IPS-20b (cell line): ENCODE results near the gene B4GALT2.
A peak's percentile ranks its signal among the peaks of the same experiment; 100 is the strongest.

Experiments used
- H3K27ac ChIP-seq: one replicate; pipeline ENCODE4 v1.5.1; 2013; ENCODE audit warnings: low read length
- H3K27me3 ChIP-seq: 2 replicates; pipeline ENCODE4 v1.6.1; 2013; ENCODE audit warnings: mild to moderate bottlenecking, low read length, inconsistent platforms; ENCODE audit not compliant: insufficient read depth
- H3K36me3 ChIP-seq: 2 replicates; pipeline ENCODE4 v1.6.1; 2013; ENCODE audit warnings: low read depth, mild to moderate bottlenecking, inconsistent platforms, low read length, moderate library complexity; ENCODE audit not compliant: insufficient read depth
- H3K4me1 ChIP-seq: 2 replicates; pipeline ENCODE4 v1.6.1; 2013; ENCODE audit warnings: mild to moderate bottlenecking, control low read depth, inconsistent platforms, low read length, moderate library complexity; ENCODE audit not compliant: insufficient read depth
- H3K4me3 ChIP-seq: 2 replicates; pipeline ENCODE4 v1.5.1; 2013; ENCODE audit warnings: mild to moderate bottlenecking, low read length, inconsistent platforms
- H3K9ac ChIP-seq: 2 replicates; pipeline ENCODE4 v1.6.1; 2013; ENCODE audit warnings: low read depth, mild to moderate bottlenecking, inconsistent platforms, low read length, moderate library complexity
- H3K9me3 ChIP-seq: 2 replicates; pipeline ENCODE4 v1.6.1; 2013; ENCODE audit warnings: mild to moderate bottlenecking, low read depth, low read length, inconsistent platforms; ENCODE audit not compliant: insufficient read depth

Gene B4GALT2

GRCh38 chr1:43978551-43979260 is at the start of gene B4GALT2:
Gene B4GALT2 (plus strand): TSS chr1:43979210. CDS start chr1:43981161, 1,951 bp downstream.
- no peak within 1 kb of the TSS for H3K27ac ChIP-seq
- H3K36me3 ChIP-seq: peaks cover 35% of the 10 kb centered on the region
- H3K4me1 ChIP-seq: peaks cover 7% of the 10 kb centered on the region; the same call in 1 of the 2 replicates
- peak within 1 kb of the TSS; percentile 89 for H3K9ac ChIP-seq
- peak within 1 kb of the TSS; percentile 90 for H3K4me3 ChIP-seq
- H3K27me3 ChIP-seq: no peaks in the 10 kb centered on the region
- no peaks in the 10 kb centered on the region for H3K9me3 ChIP-seq

GRCh38 chr1:43930168-43930948 is 48.7 kb upstream of the B4GALT2 start:
- Histone ChIP-seq H3K4me1 (peaks cover 13% of the 10 kb centered on the region; the same call in 1 of the 2 replicates), H3K27ac (no peak overlapping the region)

GRCh38 chr1:43930949-43931275 is 48.1 kb upstream of the B4GALT2 start:
- Histone ChIP-seq H3K9me3 (no peaks in the 10 kb centered on the region), H3K9ac (no peak overlapping the region), H3K4me3 (no peak overlapping the region), H3K4me1 (peaks cover 15% of the 10 kb centered on the region; the same call in 1 of the 2 replicates), H3K27ac (no peak overlapping the region), H3K36me3 (no peaks in the 10 kb centered on the region), H3K27me3 (peaks cover 31% of the 10 kb centered on the region)

More at GRCh38 chr1:43930168-43930948, 48.7 kb upstream of the B4GALT2 start:
- H3K9me3 ChIP-seq: no peaks in the 10 kb centered on the region
- no peak overlapping the region for H3K9ac ChIP-seq
- H3K27me3 ChIP-seq: peaks cover 26% of the 10 kb centered on the region
- no peaks in the 10 kb centered on the region for H3K36me3 ChIP-seq
- no peak overlapping the region for H3K4me3 ChIP-seq

GRCh38 chr1:43931711-43932660 is 47.0 kb upstream of the B4GALT2 start:
- H3K9me3 ChIP-seq: no peaks in the 10 kb centered on the region
- peaks cover 37% of the 10 kb centered on the region for H3K27me3 ChIP-seq
- peaks cover 3% of the 10 kb centered on the region; the same call in 1 of the 2 replicates for H3K36me3 ChIP-seq
- H3K27ac ChIP-seq: no peak overlapping the region
- H3K4me3 ChIP-seq: no peak overlapping the region
- no peak overlapping the region for H3K9ac ChIP-seq
- H3K4me1 ChIP-seq: peaks cover 15% of the 10 kb centered on the region; the same call in 1 of the 2 replicates

GRCh38 chr1:43932786-43933385 is 46.1 kb upstream of the B4GALT2 start:
- Histone ChIP-seq H3K36me3 (peaks cover 8% of the 10 kb centered on the region; the same call in 1 of the 2 replicates), H3K9me3 (no peaks in the 10 kb centered on the region), H3K4me3 (peak overlapping the region; percentile 76), H3K4me1 (peaks cover 15% of the 10 kb centered on the region; the same call in 1 of the 2 replicates), H3K9ac (peak overlapping the region; percentile 38; the same call in 1 of the 2 replicates), H3K27me3 (peaks cover 44% of the 10 kb centered on the region), H3K27ac (no peak overlapping the region)

- H3K27me3 ChIP-seq: peaks cover 47% of the 10 kb centered on the region
- H3K9ac ChIP-seq: peak within 1 kb of the TSS; percentile 38; the same call in 1 of the 2 replicates
- H3K27ac ChIP-seq: no peak within 1 kb of the TSS
- H3K4me3 ChIP-seq: peak within 1 kb of the TSS; percentile 76
- H3K4me1 ChIP-seq: peaks cover 19% of the 10 kb centered on the region
- H3K9me3 ChIP-seq: no peaks in the 10 kb centered on the region
- H3K36me3 ChIP-seq: peaks cover 8% of the 10 kb centered on the region; the same call in 1 of the 2 replicates
Observed at GRCh38 chr1:43933386-43934100, 45.5 kb upstream of the B4GALT2 start, which contains the start of gene ARTN. Gene ARTN (plus strand): TSS chr1:43933801. CDS start chr1:43935657, 1,856 bp downstream.

GRCh38 chr1:43934101-43934985 is 44.7 kb upstream of the B4GALT2 start:
- Histone ChIP-seq H3K36me3 (peaks cover 8% of the 10 kb centered on the region; the same call in 1 of the 2 replicates), H3K27ac (no peak overlapping the region), H3K27me3 (peaks cover 48% of the 10 kb centered on the region), H3K9me3 (no peaks in the 10 kb centered on the region), H3K4me3 (peak overlapping the region; percentile 76), H3K9ac (peak overlapping the region; percentile 38; the same call in 1 of the 2 replicates), H3K4me1 (peaks cover 23% of the 10 kb centered on the region)

- peaks cover 8% of the 10 kb centered on the region; the same call in 1 of the 2 replicates for H3K36me3 ChIP-seq
- H3K4me3 ChIP-seq: peak overlapping the region; percentile 59; the same call in 1 of the 2 replicates
- H3K9me3 ChIP-seq: no peaks in the 10 kb centered on the region
- no peak overlapping the region for H3K9ac ChIP-seq
- H3K27me3 ChIP-seq: peaks cover 48% of the 10 kb centered on the region
- peaks cover 23% of the 10 kb centered on the region for H3K4me1 ChIP-seq
- H3K27ac ChIP-seq: no peak overlapping the region
Observed at GRCh38 chr1:43934986-43935324, 44.1 kb upstream of the B4GALT2 start.

GRCh38 chr1:43935711-43936427 is 43.1 kb upstream of the B4GALT2 start:
- Histone ChIP-seq H3K27me3 (peaks cover 48% of the 10 kb centered on the region), H3K4me3 (peak overlapping the region; percentile 59; the same call in 1 of the 2 replicates), H3K36me3 (peaks cover 8% of the 10 kb centered on the region; the same call in 1 of the 2 replicates), H3K4me1 (peaks cover 19% of the 10 kb centered on the region), H3K27ac (no peak overlapping the region), H3K9ac (no peak overlapping the region), H3K9me3 (no peaks in the 10 kb centered on the region)
